ENCODE data around the gene FAM221A. TPM values are rescaled to one million over a fixed set of nuclear protein-coding genes. Genes with fewer than 3 reads are reported as not detected.

Gene FAM221A, protein sequence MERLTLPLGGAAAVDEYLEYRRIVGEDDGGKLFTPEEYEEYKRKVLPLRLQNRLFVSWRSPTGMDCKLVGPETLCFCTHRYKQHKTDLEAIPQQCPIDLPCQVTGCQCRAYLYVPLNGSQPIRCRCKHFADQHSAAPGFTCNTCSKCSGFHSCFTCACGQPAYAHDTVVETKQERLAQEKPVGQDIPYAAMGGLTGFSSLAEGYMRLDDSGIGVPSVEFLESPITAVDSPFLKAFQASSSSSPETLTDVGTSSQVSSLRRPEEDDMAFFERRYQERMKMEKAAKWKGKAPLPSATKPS
- total RNA-seq (1 to 10 TPM; 2.7 to 6.7 (median 3.4) TPM), polyA plus RNA-seq (1 to 10 TPM; 2.6 to 6.1 TPM)
- long read RNA-seq, donor 1, partial matches to known transcripts = 0 of 4 reads
- long read RNA-seq, donor 1, other reads (novel, unspliced or antisense) = 0 of 4 reads
- long read RNA-seq, donor 2, transcript FAM221A-201 (7 exons, 1,472 nt) = major isoform, 6 of 18 reads
- long read RNA-seq, donor 2, partial matches to known transcripts = 0 of 18 reads
- long read RNA-seq, donor 2, other reads (novel, unspliced or antisense) = 4 of 18 reads
- long read RNA-seq, donor 3, partial matches to known transcripts = 0 of 3 reads
- long read RNA-seq, donor 3, other reads (novel, unspliced or antisense) = 0 of 3 reads

DNA sequence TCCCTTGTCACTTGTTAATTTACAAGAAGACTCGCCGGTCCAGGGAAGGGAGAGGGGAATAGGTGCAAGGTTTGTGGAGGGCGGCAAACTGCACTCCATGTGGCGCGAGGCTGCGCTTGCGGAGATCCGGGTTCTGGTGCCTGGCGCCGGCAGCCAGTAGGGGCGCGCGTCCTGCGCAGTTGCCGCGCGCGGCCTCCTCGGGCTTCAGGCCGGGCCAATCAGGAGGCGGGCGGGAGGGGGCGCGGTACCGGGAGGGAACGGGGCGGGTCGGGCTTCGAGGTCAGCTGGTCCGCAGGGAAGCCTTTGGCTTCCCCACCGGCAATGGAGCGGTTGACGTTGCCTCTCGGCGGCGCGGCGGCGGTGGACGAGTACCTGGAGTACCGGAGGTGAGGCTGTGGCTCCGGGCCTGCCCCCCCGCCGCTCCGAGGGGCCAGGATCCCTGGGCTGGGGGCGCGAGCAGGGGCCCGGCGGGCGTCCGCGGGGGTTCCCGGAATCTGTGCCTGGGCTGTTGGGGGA lies at the start of gene FAM221A:
TSS of gene FAM221A (plus strand) at position 302 of the 516 bp plus-strand sequence. CDS start at position 322, 20 bp downstream.
- WGBS, 4 donors = 0 to 2% (median 0%) methylated on average over 22 to 53 of the region's 53 CpGs
- Histone ChIP-seq H3K27me3 (no peaks in the 10 kb centered on the region), H3K4me1 (peaks cover 0 to 19% (median 7%) of the 10 kb centered on the region in 12 donors), H3K4me3 (peak within 1 kb of the TSS; percentile 60 to 96 (median 84)), H3K9me3 (peaks cover 0 to 5% (median 0%) of the 10 kb centered on the region in 12 donors), H3K36me3 (peaks cover 0 to 5% (median 0%) of the 10 kb centered on the region in 9 donors), H3K27ac (peak within 1 kb of the TSS; percentile 53 to 86 (median 82))
- ATAC-seq = peak; percentile 94 to 100 (median 100)
- intact Hi-C loops (cut with DNase I) = loop anchor here (1.0 to 5.0 kb wide), 5 partner anchors 81 to 147 kb away; partner anchors contain the start of gene CCDC126 (in 8 of the 10)
- peak; percentile 90 to 94 (median 92) for DNase-seq
- TF ChIP-seq POLR2A (IDR thresholded peaks at IDR 0.05) = peak in 1 of 2 donors; percentile 42
- TF ChIP-seq, protein P1, sequence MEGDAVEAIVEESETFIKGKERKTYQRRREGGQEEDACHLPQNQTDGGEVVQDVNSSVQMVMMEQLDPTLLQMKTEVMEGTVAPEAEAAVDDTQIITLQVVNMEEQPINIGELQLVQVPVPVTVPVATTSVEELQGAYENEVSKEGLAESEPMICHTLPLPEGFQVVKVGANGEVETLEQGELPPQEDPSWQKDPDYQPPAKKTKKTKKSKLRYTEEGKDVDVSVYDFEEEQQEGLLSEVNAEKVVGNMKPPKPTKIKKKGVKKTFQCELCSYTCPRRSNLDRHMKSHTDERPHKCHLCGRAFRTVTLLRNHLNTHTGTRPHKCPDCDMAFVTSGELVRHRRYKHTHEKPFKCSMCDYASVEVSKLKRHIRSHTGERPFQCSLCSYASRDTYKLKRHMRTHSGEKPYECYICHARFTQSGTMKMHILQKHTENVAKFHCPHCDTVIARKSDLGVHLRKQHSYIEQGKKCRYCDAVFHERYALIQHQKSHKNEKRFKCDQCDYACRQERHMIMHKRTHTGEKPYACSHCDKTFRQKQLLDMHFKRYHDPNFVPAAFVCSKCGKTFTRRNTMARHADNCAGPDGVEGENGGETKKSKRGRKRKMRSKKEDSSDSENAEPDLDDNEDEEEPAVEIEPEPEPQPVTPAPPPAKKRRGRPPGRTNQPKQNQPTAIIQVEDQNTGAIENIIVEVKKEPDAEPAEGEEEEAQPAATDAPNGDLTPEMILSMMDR (IDR thresholded peaks at IDR 0.05) = peak; percentile 63 to 81 (median 79)

DNA sequence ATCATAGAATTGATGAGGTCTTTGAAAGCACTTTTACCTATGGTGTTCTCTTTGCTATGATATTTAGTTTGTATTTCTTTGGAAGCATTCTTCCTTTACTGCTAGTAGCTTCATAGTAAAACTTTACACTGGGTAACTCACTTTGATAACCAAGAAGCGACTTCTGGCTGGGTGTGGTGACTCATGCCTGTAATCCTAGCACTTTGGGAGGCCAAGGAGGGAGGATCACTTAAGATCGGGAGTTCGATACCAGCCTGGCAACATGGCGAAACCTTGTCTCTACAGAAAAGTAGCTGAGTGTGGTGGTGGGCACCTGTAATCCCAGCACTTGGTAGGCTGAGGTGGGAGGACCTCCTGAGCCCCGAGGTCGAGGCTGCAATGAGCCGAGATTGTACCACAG lies 46.6 kb upstream of the FAM221A start:
- Histone ChIP-seq H3K27ac (no peak overlapping the region), H3K4me3 (no peak overlapping the region), H3K9me3 (no peaks in the 10 kb centered on the region), H3K27me3 (no peaks in the 10 kb centered on the region), H3K4me1 (no peaks in the 10 kb centered on the region), H3K36me3 (peaks cover 0 to 3% (median 0%) of the 10 kb centered on the region in 9 donors)
- 94 to 97% (median 96%) methylated on average over 7 of the region's 7 CpGs for WGBS, 4 donors
- ATAC-seq = no peak
- intact Hi-C loops (cut with DNase I) = no loop called here
- no peak for DNase-seq
- TF ChIP-seq, protein P1 (IDR thresholded peaks at IDR 0.05) = no peak
- TF ChIP-seq POLR2A (IDR thresholded peaks at IDR 0.05) = no peak

- Histone ChIP-seq H3K27ac (no peak overlapping the region), H3K4me1 (no peaks in the 10 kb centered on the region), H3K27me3 (no peaks in the 10 kb centered on the region), H3K9me3 (no peaks in the 10 kb centered on the region), H3K36me3 (no peaks in the 10 kb centered on the region), H3K4me3 (no peak overlapping the region)
- ATAC-seq (no peak), DNase-seq (no peak)
- no peak for TF ChIP-seq POLR2A (IDR thresholded peaks at IDR 0.05)
- TF ChIP-seq, protein P1 (IDR thresholded peaks at IDR 0.05) = no peak
- 95 to 100% (median 99%) methylated on average over 1 of the region's 1 CpG for WGBS, 4 donors
- intact Hi-C loops (cut with DNase I) = no loop called here
These were observed 34.2 kb upstream of the FAM221A start for GRCh38 chr7:23645822-23646221.

DNA sequence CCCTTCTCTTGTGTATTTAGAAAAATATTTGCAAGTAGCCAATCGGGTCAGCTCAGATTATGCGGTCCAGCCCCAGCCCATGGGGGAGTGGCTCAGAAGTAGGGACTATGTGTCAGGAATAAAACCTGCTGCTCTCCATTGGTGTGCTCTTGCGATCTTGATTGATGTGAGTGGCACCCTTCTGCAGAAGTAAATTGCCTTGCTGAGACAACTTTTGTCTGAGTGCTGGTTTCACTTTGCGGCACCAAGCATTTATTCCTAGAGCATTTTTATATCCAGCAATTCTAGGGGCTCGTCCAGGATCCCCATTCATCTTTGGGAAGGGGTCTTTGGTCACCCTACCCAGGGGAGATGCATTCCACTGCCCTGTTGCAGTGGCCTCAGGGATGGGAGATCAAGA lies 26.1 kb upstream of the FAM221A start:
- peaks cover 0 to 32% (median 18%) of the 10 kb centered on the region in 12 donors for H3K9me3 ChIP-seq
- H3K27me3 ChIP-seq = no peaks in the 10 kb centered on the region
- DNase-seq (no peak), ATAC-seq (no peak)
- H3K27ac ChIP-seq = no peak overlapping the region
- no peak for TF ChIP-seq POLR2A (IDR thresholded peaks at IDR 0.05)
- TF ChIP-seq, protein P1 (IDR thresholded peaks at IDR 0.05) = no peak
- intact Hi-C loops (cut with DNase I) = no loop called here
- no peak overlapping the region for H3K4me3 ChIP-seq
- no peaks in the 10 kb centered on the region for H3K36me3 ChIP-seq
- no peaks in the 10 kb centered on the region for H3K4me1 ChIP-seq
- WGBS, 4 donors = 77 to 93% (median 84%) methylated on average over 5 of the region's 5 CpGs

All from heart left ventricle (tissue), 16 donors.